ENCODE results near the gene THADA.
"Not testable (repeated sequence)": the region's sequence is repeated elsewhere in the genome, so short reads cannot be mapped to it uniquely, and the experiment has no call there.

The THADA gene

DNA sequence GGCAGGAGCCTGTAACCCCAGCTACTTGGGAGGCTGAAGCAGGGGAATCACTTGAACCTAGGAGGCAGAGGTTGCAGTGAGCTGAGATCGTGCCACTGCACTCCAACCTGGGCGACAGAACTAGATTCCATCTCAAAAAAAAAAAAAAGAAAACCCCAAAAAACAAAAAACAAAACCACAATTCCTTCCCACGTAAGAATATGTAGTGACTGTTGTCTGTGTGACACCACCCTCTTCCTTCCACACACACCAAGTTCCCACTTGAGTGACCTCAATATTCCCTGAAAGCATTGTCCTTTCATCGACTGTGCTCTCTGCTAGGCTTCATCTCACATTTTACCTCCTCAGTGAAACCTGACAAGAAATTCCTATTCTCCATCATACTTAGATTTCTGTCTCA, 8.8 kb upstream of the THADA start:
- DNase-seq, result no peak
- intact Hi-C loops (cut with DNase I), result loop anchor here (5.0 kb wide), 1 partner anchor 777 kb away; no protein-coding TSS in a partner anchor

DNA sequence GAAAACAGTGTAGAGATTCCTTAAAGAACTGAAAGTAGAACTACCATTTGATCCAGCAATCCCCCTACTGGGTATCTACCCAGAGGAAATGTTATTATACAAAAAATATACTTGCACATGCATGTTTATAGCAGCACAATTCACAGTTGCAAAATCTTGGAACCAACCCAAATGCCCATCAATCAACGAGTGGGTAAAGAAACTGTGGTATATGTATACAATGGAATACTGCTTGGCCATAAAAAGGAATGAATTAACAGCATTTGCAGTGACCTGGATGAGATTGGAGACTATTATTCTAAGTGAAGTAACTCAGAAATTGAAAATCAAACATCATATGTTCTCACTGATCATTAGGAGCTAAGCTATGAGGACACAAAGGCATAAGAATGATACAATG, 4.8 kb upstream of the THADA start:
- DNase-seq; intact Hi-C loops (cut with DNase I): not testable (repeated sequence)

DNA sequence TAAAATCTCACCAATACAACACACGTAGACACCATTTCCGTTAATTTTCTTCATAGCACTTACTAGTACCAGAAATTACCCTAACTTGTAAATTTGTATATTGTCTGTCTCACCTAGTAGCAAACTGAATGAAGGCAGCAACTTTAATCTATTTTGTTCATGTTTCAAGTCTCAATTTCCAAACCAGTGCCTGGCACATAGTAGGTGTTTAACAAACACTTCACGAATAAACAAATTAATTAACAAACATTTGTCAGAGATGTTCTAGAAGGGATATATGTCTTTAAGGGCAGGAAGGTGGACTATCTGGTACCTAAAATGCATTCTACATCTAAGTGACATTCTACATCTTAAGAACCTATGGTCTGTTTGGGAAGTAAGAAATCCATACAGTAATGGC, 963 bp downstream of the THADA start:
- intact Hi-C loops (cut with DNase I), result no loop called here
- DNase-seq, result no peak

DNA sequence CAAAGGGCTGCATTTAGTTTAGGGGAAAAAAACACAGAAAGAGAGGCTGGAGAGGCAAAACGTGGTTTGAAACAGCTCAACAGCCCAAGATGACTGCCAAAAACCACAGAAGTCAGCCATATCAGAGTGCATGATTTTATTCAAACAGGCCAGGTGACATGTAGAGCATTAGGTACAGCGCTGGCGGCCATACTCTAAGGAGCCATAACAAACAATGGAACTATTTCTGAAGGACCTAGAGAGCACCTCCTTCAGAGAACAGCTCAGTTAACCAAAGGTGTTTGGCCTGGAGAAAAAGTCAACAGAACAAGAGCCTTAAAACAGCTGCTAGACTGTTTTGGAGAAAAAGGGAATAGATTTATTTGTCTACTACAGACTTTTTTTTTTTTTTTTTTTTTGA, 2.6 kb downstream of the THADA start:
- DNase-seq, result no peak
- intact Hi-C loops (cut with DNase I), result no loop called here

DNA sequence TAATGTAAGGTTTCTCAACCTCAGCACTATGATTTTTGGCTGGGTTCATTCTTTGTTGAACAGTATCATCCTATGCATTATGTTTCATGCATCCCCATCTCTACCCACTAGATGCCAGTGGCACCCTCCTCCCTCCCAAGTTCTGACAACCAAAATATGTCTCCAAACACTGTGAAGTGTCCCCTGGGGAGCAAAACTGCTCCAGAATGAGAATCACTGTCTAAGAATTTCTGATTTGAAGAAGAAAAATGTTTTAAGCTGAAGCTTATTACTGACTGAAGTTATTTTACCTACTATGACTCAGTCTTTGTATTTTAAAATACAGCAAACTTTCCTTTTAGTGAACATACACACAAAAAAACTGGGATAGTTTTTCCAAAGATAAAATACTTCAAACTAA, 3.4 kb downstream of the THADA start:
- no peak for DNase-seq
- intact Hi-C loops (cut with DNase I), result no loop called here

DNA sequence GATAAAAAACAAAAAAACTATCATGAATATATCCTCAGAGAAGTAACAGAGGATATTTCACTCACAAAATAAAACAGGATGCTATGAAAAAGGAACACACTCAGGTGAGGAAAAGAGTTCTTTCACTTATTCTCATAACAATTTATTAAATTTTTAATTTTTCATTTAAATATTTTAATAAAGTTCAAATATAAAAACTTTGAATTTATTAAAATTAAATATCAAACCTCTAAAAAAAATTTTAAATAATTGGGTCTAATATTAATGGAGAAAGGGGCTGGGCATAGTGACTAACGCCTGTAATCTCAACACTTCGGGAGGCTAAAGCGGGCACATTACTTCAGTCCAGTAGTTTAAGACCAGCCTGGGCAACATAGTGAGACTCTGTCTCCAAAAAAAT, 10.1 kb downstream of the THADA start:
- DNase-seq, result no peak
- intact Hi-C loops (cut with DNase I), result no loop called here

DNA sequence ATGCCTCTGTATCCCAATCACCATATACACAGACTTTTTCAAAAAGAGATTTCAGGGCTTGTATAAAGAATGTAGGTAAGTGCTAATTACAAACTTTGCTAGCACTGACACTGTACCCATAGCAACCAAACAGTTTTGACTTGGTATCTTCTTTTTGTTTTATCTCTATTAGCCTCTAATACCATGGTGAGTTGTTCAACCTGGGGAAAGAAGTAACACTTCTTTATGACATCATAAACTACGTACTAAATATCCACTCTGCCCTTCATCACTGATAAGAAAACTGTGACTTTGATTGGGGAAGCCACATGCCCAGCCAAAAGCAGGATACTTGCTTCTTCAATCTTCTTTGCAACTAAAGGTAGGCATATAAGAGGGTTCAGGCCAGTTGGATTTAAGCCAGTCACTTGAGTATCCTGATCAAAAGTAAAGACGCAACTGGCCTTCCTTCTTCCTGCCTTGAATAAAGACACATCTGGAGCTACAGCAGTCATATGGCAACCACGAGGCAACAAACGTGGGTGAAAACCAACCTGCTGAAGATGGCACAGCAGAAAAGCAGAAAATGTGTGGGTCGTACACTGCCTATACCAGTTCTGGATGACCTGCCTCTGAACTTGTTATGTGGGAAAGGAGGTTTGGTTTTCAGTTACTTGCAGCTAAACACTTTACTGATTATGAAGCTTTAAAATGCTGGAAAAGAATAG, 16.4 kb downstream of the THADA start:
- DNase-seq, result no peak
- intact Hi-C loops (cut with DNase I), result loop anchor here (10.0 kb wide), 1 partner anchor 755 kb away; no protein-coding TSS in a partner anchor

DNA sequence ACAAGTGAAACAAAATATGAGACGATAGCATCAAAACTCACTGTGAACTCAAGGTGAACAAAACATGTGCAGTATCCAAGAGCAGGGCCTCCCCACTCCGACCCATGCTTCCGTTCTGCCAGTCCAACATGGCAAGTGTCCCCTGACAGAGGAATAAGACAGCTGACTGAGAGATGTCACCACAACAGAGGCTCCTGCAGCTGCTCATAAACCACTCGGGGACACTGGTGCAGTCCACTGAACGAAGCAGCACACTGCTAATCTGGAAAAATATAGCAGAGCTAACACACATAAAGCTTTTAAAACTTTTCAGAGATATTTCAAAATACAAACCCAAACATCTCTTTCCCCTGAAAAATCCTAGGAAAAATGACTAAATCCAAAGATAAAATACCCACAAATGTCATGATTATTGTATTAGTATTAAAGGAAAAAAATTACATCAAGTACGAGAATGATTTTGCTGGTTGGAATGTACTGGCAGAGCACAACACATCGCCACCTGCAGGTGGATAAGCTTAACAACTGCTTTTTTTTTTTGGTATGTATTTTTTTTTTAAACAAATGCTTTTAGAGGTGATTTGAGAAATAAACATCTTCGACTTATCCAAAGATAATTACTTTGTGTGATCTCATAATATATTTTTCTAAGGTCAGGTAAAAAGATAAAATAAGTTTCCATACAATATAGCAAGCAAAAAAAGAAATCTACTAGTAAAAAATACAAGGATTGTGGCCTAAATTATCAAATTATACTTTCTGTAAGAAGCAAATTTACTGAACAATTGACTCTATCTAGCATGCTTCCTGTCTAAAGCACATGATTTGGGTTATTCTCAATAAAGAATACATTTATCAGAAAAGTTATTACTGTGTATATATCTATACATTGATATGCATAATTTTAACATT, 18.6 kb downstream of the THADA start:
- intact Hi-C loops (cut with DNase I), result loop anchor here (10.0 kb wide), 1 partner anchor 752 kb away; no protein-coding TSS in a partner anchor
- DNase-seq, result peak in 1 of 10 donors; percentile 8

DNA sequence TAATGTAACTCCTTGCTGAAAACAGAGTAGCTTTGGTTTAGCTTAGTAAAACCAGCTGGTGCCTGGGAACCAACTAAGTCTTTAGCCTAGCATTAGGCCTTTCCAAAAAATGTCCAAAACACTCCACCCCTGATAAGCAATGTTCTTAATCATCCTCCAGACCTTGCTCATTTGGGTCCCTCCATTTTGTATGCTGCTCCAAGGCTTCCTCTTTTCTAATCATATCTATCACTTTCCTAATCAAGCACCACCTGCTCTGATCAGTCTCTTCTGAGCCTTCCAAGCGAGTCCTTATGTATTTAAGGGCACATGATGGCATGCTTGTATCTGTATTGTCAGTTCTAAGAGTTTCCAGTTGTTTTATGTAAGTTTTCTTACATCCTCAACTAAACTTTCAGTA, 23.6 kb downstream of the THADA start:
- no peak for DNase-seq
- intact Hi-C loops (cut with DNase I), result loop anchor here (10.0 kb wide), 1 partner anchor 747 kb away; no protein-coding TSS in a partner anchor

DNA sequence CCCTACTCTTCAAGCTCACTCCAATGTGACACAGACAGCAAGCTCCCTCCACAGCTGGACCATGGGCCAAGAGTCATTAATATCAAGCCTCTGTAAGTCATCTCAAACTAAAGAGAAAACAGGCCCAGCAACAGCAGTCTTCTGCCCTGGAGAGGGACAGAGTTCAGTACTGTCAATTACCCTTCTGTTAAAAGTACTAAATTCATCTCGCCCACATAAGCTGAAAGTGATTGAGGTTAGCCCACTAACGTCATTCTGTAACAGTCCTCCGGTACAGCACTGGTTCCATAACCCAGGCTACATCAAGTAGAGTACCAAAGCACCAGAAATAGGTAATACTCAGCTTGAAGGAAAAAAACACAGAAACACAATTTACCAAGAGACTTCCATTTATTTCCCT, 25.9 kb downstream of the THADA start:
- intact Hi-C loops (cut with DNase I), result loop anchor here (10.0 kb wide), 1 partner anchor 745 kb away; no protein-coding TSS in a partner anchor
- DNase-seq, result no peak

DNA sequence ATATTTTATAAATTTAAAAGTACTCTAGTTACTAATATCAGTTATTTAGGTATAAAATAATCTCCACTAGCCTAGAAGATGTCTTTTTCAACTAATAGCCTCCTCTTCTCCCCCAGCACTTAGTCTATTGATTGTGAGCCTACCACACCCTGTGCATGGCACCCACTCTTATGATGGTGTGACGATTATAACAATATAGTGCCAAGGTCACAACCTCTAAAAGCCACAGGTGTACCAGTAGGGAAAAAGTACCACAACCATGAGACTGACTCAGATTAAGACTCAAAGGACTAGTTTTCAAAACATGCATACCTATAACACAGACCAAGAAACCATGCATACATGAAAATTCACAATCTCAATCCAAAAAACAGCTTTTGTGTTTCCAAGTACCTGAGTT, 27.6 kb downstream of the THADA start:
- intact Hi-C loops (cut with DNase I), result no loop called here
- DNase-seq, result no peak

DNA sequence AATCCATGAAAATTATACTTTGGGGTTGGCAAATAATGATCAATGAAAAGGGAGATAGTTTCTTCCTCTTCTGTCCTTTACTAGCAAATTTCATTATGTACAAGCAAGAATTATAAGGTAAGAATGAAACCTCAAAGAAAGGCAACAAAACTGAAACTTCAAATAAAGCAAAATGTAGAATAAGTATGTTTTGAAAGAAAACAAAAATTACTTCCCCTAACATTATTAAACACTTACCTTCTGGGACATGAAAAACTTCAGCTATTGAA, 29.4 kb downstream of the THADA start:
- intact Hi-C loops (cut with DNase I), result no loop called here
- no peak for DNase-seq

DNA sequence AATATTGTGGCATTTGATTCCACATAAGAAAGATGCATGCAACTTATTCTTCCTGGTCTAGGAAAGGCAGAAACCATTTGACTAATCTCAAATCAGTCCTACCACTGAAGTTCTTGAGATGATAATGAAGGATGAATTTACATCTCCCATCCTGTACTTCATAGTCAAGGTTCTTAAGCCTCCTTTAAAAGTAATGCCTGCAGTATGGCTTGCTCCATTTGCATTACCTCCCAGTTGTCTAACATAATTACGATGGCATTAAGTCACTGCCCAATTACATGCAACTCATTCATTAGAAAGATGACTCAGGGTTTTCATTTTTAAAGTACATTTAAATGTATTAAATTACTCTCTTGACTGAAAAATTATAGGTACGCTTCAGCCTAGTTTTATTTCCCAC, 32.2 kb downstream of the THADA start:
- no peak for DNase-seq
- intact Hi-C loops (cut with DNase I), result no loop called here

DNA sequence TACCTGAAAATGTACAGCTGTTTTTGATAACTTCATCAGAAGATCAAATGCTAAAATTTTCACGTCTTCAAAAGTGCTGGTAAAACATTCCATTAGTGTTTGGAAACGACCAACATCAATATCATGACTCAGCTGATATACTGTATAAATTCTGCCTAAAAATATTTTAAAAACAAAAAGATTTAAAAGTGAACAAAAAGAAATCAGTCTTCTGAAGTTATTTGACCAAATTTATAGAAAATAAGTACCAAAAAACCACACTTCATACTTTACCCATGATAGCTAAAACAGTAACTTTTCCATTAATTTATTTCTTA, 35.6 kb downstream of the THADA start:
- no peak for DNase-seq
- intact Hi-C loops (cut with DNase I), result no loop called here

DNA sequence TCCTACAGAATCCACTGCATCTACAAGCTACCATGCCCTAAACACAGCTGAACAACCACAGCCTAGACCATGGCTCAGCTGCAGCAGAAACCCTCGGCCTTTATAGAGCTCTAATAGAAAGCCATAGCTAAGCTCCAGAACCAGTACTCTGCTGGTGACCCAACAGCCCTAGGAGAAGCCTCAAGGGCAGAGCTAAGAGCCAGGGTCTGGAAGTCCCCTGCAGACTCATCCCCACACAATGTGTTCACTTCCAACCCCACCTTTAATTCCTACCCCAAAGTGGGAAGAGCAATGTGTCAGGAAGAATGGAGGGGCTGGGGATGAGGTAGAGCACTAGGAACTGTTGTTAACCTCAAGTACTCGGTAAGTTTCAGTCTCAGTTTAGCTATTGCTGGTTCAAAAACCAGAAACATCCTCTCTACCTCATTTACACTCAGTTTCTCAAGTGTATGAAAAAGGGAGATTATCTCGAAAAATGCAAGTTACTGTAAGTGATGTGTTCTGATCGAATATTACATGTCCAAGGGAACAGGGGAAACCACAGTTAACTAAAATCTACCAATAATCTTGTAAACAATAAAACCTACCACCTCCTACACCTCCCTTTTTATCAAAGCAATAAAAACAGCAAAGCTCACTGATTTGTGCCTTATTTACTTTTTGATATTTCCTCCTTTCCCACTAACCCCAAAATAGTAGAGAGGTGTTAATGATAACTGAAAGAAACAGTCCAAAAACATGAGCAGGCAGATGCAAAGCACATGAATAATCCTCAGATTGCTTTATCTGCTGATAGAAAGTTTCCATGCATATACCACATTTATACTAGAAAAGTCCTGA, 36.2 kb downstream of the THADA start:
- intact Hi-C loops (cut with DNase I), result no loop called here
- DNase-seq, result no peak

DNA sequence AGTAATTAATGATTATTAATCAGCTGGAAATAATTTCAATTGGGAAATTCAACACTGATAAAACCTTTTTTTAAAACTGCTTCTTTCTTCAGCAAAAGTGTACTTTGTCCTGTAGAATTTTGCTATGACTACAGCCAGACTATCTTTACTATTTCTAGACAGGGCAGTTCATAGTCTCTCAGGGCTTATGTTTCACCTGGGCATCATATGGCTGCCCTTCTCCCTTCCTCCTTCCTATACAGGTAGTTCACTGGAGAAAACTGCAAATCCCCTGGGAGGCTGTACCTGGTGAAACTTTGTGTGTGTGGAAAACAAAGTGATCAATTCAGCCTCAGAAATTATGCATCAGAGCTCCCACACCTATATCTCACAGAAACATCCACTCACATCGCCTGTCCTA, 38.6 kb downstream of the THADA start:
- DNase-seq, result no peak
- intact Hi-C loops (cut with DNase I), result no loop called here

DNA sequence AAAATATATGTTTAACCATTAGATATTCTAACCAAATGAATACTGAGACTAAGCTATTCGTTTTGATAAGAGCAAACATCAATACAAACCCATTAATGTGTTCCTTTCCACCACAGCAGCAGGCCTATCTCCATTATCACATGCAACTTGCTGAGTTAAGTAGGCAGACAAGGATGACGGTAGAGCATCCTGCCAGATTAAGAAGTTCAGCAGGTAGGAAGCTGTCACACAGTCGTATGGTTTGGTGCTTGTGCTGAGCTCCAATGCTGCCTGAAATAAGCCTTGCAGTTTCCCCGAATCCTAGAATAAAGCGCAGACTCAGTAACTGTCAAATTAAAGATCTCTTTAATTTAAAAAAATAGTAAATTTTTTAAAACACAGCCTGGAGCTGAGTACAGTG, 39.6 kb downstream of the THADA start:
- intact Hi-C loops (cut with DNase I), result no loop called here
- no peak for DNase-seq

DNA sequence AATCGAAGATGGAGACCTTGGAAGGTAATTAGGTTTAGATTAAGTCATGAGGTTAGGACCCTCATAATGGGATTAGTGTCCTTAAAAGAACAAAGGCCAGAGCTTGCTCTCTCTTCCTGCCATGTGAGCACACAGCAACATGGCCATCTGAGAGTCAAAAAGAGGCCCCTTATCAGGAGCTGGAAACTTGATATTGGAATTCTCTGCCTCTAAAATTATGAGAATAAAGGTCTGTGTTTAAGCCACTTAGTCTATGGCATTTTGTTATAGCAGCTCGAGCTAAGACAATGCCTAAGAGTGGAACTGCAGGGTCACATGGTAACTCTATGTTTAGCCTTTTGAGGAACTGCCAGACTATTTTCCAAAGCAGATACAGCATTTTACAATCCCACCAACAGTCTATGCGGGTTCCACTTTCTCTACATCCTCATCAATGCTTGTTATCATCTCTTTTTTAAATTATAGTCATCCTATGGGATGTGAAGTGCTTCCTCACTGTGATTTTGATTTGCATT, 42.4 kb downstream of the THADA start:
- intact Hi-C loops (cut with DNase I), result no loop called here
- no peak for DNase-seq

DNA sequence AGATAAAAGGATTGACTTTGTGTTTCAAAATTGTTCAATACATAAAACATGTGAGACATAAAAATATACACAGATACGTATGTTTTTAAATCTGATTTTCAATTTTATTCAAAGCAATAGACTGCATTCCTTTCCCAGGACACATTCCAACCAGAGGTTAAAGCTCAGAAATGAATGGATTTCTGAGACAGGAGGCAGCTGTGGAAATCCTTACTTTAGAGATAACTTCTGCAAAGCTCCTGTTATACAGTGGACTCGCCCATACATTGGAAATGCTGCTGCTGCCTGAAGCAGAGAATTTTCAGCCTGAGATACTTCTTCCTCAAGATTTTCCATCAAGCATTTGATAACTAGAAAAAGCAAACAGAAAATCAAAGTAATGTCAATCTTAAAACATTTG, 43.8 kb downstream of the THADA start:
- intact Hi-C loops (cut with DNase I), result no loop called here
- DNase-seq, result no peak

DNA sequence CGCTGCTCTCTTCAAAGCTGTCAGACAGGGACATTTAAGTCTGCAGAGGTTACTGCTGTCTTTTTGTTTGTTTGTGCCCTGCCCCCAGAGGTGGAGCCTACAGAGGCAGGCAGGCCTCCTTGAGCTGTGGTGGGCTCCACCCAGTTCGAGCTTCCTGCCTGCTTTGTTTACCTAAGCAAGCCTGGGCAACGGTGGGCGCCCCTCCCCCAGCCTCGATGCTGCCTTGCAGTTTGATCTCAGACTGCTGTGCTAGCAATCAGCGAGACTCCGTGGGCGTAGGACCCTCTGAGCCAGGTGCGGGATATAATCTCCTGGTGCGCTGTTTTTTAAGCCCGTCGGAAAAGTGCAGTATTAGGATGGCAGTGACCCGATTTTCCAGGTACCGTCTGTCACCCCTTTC, 47.5 kb downstream of the THADA start:
- DNase-seq; intact Hi-C loops (cut with DNase I): not testable (repeated sequence)
